C1 segment of cervical spinal cord (tissue), 14 donors: ENCODE data around the gene AIF1.
A peak's percentile ranks its signal among the peaks of the same experiment; 100 is the strongest.

Source experiments
- DNase-seq, 14 donors: peaks; one replicate each; lab custom pipeline; 2025; lab: John Stamatoyannopoulos, UW

The AIF1 gene

DNA sequence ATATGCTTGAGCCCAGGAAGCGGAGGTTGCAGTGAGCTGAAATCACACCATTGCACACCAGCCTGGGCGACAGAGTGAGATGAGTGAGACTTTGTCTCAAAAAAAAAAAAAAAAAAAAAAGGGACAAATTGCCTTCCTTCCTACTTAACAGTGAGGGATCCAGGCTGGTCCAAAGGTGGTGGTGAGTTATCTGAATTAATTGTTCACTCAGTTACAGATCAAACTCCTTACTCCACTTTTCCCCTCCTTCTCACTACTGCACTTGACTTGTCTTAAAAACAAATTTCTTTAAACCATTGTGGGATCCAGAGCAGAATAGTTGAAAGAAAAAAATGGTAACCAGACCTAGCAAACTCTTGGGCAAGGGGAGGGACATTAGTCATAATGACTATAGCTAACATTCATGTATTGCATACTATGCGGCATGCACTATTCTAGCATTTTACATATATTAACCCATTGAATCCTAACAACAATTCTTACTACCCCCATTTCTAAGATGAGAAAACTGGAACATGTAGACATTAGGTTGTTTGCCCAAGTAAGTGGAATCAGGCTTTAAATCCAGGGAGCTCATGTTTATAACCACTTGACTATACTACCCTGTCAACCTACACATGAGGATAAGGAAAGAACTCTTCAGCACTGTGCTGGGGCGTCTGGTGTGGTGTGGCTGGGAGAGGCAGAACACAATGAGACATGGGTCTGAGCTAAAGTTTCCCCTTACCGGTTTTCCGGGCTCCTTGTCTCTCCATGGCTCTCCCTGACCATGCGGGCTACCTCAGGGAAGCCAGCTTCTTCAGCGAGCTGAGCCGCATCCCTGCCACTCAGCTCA lies 48.3 kb downstream of the AIF1 start:
- DNase-seq = no peak

DNA sequence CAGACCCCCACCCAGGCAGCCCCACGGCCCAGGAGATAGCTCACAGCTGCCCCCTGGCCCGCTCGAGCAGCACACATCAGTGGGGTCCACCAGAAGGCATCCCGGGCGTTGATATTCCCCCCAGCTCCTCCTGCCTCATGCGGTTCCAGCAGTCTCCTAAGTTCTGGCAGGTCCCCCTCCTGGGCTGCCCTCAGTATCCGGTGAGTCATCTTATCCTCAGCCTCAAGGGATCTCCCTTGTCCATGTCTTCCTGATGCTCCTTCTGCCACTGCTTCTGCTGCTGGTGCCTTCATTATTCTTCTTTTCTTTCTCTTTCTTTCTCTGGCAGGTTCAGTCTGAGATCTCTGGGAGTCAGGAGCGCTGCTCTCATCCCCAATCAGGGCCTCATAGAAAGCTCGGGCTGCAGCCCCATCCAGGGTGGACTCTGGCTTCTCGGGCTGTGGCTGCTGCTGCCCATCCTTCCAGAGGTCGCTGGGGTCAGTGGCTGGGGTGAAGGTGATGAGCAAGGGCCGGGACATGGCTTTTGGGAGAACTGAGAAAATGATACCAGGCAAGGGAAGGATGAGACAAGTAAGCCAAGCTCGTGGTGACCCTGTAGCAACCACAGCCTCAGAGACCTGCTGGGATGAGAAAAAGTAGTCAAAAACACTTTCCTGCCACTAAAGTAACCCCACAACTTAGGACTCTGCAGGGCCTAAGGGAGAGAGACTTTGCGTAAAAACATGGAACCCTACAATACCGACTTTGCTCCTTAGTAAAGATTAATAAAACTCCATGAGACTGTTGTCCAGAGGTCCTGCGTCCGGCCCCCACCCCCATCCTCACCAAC lies 49.1 kb downstream of the AIF1 start:
- DNase-seq = peak in 2 of 14 donors; percentile 18 to 24

DNA sequence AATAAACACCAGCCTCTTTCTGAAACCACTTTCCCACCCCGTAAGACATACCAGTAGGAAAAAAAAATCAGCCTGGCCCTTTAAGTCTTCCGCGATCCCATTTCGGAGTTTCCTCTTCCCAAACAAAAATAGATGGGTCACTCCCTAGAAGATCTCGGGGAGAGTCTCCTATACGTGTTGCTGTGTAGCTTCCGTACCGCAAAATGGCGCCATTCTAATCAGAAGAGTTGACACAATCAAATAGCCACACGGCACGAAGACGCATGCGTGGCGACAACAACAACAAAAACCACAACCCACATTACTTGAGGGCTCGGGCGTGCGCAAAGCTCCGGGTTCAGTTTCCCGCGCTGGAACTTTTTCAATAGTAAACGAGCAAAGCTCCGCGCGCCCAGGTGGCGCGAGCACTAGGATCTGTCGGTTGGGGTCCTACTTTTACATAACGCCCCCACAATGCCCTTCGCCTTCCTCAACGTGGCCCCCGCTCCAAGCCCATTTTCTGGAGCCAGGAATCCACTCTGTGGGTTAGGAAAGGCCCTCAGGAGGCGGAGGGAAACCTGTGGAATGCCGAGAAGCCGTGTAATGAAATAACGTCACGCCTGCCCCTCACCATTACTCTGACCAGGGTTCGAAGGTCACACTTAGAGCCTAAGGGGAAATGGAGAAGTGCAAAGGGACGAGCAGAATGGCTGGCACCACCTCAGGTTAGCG lies 49.9 kb downstream of the AIF1 start, which contains the start of gene GPANK1:
Gene GPANK1, minus strand, starts transcription at position 208 of the 711 bp plus-strand sequence. CDS start 519 bp downstream, outside the sequence.
- DNase-seq = peak; percentile 4 to 92 (median 82)

DNA sequence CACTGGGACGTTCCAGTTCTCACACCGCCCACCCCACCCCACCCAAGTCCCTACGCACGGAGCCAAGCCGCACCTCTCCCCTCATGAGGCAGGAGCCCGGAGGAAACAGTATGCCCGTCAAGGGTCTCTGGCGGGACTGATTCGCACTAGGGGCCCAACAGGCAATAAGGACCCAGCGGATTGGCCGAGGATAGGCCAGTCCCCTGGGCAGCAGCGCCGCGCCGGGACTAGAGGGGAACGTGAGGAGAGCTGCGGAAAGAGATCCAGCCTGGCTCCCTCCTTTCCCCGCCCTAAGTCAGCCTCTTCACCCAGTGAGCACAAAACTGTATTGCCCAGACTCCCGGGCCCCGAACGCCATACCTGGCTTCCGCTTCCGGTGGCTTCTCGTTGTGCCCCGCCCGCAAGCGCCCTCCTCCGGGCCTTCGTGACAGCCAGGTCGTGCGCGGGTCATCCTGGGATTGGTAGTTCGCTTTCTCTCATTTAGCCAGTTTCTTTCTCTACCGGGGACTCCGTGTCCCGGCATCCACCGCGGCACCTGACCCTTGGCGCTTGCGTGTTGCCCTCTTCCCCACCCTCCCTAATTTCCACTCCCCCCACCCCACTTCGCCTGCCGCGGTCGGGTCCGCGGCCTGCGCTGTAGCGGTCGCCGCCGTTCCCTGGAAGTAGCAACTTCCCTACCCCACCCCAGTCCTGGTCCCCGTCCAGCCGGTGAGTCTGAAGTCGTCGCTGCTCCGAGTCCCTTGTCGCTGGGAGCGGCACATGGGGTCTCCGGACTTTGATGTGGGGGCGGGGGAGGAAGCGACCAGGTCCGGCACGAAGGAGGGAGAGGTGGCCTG lies 50.7 kb downstream of the AIF1 start, which contains the start of gene CSNK2B:
Gene CSNK2B, plus strand, starts transcription at position 580 of the 836 bp plus-strand sequence. CDS start 752 bp downstream, outside the sequence.
- peak; percentile 92 to 99 (median 98) for DNase-seq

DNA sequence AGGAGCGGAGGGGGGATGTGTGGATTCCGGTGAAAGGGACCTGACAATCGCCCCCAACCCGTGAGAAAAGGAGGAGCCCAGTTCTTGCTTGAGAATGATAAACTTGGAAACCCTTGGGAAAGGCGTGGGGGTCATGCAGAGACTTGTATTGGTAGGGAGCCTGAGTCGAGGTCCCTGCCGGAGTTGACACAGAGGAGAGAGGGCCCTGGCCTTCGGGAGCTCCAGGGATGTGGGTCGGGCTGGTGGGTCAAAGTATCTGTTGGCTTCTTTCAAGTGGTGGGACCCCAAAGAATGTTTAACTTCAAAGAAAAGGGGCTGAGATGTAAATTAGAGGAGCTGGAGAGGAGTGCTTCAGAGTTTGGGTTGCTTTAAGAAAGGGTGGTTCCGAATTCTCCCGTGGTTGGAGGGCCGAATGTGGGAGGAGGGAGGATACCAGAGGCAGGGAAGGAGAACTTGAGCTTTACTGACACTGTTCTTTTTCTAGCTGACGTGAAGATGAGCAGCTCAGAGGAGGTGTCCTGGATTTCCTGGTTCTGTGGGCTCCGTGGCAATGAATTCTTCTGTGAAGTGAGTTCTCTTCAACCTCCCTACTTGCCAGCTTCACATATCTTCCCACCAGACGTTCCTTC lies 51.4 kb downstream of the AIF1 start:
- no peak for DNase-seq
